DMS53 treated with DMSO at 0.1 percent for 48 hours (cell line): ENCODE measurements around the gene PRKACA.
A peak's percentile ranks its signal among the peaks of the same experiment; 100 is the strongest.

Experiments used
- DNase-seq: peaks from one replicate; lab custom pipeline; 2025; ENCODE audit not compliant: unreplicated experiment; lab: John Stamatoyannopoulos, UW

Gene PRKACA

GRCh38 chr19:14117668-14118164 is at the start of gene PRKACA:
TSS of gene PRKACA (minus strand) at chr19:14117762. CDS start at chr19:14117547, 215 bp downstream.
- DNase-seq, result peak; percentile 92

GRCh38 chr19:14166999-14167575 is 49.5 kb upstream of the PRKACA start:
- DNase-seq, result no peak

GRCh38 chr19:14165990-14166830 is 48.6 kb upstream of the PRKACA start:
- no peak for DNase-seq

- no peak for DNase-seq
These were observed 47.3 kb upstream of the PRKACA start for GRCh38 chr19:14164724-14165493.

- no peak for DNase-seq
These were observed 46.5 kb upstream of the PRKACA start for GRCh38 chr19:14164082-14164481.

GRCh38 chr19:14162871-14163297 is 45.3 kb upstream of the PRKACA start:
- DNase-seq, result no peak

- no peak for DNase-seq
These were observed 43.7 kb upstream of the PRKACA start for GRCh38 chr19:14161305-14161704.

GRCh38 chr19:14160017-14160703 is 42.6 kb upstream of the PRKACA start:
- DNase-seq, result no peak

GRCh38 chr19:14159059-14159458 is 41.5 kb upstream of the PRKACA start:
- no peak for DNase-seq

GRCh38 chr19:14158276-14159023 is 40.9 kb upstream of the PRKACA start:
- no peak for DNase-seq

GRCh38 chr19:14156971-14157717 is 39.6 kb upstream of the PRKACA start:
- DNase-seq, result no peak

- DNase-seq, result no peak
These were observed 38.6 kb upstream of the PRKACA start for GRCh38 chr19:14156122-14156521.

- DNase-seq, result no peak
These were observed 37.8 kb upstream of the PRKACA start for GRCh38 chr19:14155371-14155770.

GRCh38 chr19:14152713-14153112 is 35.2 kb upstream of the PRKACA start:
- no peak for DNase-seq

- DNase-seq, result no peak
These were observed 33.5 kb upstream of the PRKACA start for GRCh38 chr19:14150770-14151661.

GRCh38 chr19:14150041-14150769 is 32.6 kb upstream of the PRKACA start:
- no peak for DNase-seq

GRCh38 chr19:14149509-14149994 is 32.0 kb upstream of the PRKACA start:
- no peak for DNase-seq
